A549 (cell line): ENCODE measurements around the gene GTF2IRD2.
"Not testable (repeated sequence)": the region's sequence is repeated elsewhere in the genome, so short reads cannot be mapped to it uniquely, and the experiment has no call there.

Experiments
- CTCF ChIP-seq: fragments of >200 bp; sonication (Bioruptor Twin); formaldehyde crosslinking; IDR thresholded peaks from 3 replicates; pipeline ENCODE4 v1.5.1; 2016
- EP300 ChIP-seq, 2 experiments: fragments of >200 bp; sonication (Bioruptor Twin); formaldehyde crosslinking; IDR thresholded peaks; 2 replicates in 1 of 2; 3 replicates in 1 of 2; pipeline ENCODE4 v1.6.1; 2016 to 2017
- HES2 ChIP-seq: fragments of >200 bp; sonication (Bioruptor Twin); formaldehyde crosslinking; IDR thresholded peaks from 2 replicates; pipeline ENCODE4 v1.6.1; 2016
- HOXA7 ChIP-seq: fragments of 250-450 bp; sonication (Bioruptor Pico); IDR thresholded peaks from 2 replicates; pipeline ENCODE4 v1.5.0; 2020; ENCODE audit warnings: mild to moderate bottlenecking, moderate library complexity
- NR3C1 ChIP-seq: fragments of >200 bp; sonication (Bioruptor Twin); formaldehyde crosslinking; IDR thresholded peaks from 3 replicates; pipeline ENCODE4 v1.6.1; 2017
- POLR2A ChIP-seq: IDR thresholded peaks from 2 replicates; pipeline ENCODE4 v1.6.1; 2012; ENCODE audit warnings: mild to moderate bottlenecking, low read length
- POLR2AphosphoS2 ChIP-seq: conservative IDR thresholded peaks from 2 replicates; pipeline ENCODE4 v1.6.1; 2012; ENCODE audit warnings: low read length, improper control_type of control experiment, inconsistent platforms
- RCOR1 ChIP-seq: fragments of 150-350 bp; IDR thresholded peaks from 2 replicates; pipeline ENCODE4 v1.6.1; 2014; ENCODE audit warnings: antibody characterized with exemption, low read length, low read depth
- TF ChIP-seq, protein P1 (sequence below): fragments of 200-600 bp; sonication (generic); IDR thresholded peaks from 2 replicates; pipeline ENCODE4 v1.6.1; 2016; ENCODE audit warnings: antibody characterized with exemption, mild to moderate bottlenecking, moderate library complexity
- TF ChIP-seq, protein P2 (sequence below): fragments of 250-450 bp; sonication (Bioruptor Pico); IDR thresholded peaks from 2 replicates; pipeline ENCODE4 v1.5.0; 2021; ENCODE audit warnings: mild to moderate bottlenecking, moderate library complexity, borderline replicate concordance

DNA sequence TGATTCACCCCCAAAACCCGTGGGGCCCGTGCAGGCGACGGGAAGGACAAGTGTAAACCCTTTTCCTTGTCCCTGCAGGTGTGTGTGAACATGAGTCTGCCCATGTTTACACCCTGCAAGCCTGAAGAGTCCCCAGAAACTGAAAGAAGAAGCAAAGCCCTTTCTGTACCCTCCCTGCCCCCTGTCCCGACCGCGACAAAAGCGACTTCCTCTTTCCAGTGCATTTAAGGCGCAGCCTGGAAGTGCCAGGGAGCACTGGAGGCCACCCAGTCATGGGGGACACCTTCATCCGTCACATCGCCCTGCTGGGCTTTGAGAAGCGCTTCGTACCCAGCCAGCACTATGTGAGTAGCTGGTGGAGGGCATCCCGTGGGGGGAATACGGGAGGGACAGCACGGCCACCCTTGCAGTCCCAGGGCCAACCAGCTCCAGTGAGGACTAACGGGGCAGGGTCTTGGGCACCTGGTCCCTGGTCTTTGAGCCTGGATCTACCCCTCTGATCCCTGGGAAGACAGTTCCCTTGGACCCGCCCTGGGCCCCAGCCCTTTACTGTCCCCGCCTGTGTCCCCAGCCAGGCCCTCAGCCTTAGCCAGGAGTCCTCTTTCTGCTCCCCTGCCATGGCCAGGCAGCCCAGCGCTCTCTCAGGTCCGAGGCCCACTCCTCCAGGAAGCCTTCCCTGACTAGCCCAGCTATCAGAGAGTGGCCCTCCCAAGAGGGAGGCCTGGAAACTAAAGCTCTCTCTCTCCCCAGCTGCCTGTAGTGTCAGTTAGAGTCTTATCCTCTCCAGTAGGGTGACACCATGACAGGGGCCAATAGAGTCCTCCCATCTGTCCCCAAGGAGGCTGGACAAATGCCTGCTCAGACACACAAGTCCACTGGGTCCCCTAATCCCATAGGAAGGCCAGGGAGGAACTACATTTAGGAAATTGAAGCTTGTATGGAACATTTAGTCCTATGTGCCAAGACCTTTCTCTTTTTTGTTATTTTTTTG lies 77.3 kb downstream of the GTF2IRD2 start, which contains the start of gene NCF1:
- TF ChIP-seq, protein P1, sequence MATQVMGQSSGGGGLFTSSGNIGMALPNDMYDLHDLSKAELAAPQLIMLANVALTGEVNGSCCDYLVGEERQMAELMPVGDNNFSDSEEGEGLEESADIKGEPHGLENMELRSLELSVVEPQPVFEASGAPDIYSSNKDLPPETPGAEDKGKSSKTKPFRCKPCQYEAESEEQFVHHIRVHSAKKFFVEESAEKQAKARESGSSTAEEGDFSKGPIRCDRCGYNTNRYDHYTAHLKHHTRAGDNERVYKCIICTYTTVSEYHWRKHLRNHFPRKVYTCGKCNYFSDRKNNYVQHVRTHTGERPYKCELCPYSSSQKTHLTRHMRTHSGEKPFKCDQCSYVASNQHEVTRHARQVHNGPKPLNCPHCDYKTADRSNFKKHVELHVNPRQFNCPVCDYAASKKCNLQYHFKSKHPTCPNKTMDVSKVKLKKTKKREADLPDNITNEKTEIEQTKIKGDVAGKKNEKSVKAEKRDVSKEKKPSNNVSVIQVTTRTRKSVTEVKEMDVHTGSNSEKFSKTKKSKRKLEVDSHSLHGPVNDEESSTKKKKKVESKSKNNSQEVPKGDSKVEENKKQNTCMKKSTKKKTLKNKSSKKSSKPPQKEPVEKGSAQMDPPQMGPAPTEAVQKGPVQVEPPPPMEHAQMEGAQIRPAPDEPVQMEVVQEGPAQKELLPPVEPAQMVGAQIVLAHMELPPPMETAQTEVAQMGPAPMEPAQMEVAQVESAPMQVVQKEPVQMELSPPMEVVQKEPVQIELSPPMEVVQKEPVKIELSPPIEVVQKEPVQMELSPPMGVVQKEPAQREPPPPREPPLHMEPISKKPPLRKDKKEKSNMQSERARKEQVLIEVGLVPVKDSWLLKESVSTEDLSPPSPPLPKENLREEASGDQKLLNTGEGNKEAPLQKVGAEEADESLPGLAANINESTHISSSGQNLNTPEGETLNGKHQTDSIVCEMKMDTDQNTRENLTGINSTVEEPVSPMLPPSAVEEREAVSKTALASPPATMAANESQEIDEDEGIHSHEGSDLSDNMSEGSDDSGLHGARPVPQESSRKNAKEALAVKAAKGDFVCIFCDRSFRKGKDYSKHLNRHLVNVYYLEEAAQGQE = not testable (repeated sequence)
- not testable (repeated sequence) for TF ChIP-seq CTCF; EP300 (IDR thresholded peaks at IDR 0.05); POLR2A; POLR2AphosphoS2; HES2; RCOR1; HOXA7 (CRISPR knock-in tag); NR3C1
- TF ChIP-seq, protein P2, sequence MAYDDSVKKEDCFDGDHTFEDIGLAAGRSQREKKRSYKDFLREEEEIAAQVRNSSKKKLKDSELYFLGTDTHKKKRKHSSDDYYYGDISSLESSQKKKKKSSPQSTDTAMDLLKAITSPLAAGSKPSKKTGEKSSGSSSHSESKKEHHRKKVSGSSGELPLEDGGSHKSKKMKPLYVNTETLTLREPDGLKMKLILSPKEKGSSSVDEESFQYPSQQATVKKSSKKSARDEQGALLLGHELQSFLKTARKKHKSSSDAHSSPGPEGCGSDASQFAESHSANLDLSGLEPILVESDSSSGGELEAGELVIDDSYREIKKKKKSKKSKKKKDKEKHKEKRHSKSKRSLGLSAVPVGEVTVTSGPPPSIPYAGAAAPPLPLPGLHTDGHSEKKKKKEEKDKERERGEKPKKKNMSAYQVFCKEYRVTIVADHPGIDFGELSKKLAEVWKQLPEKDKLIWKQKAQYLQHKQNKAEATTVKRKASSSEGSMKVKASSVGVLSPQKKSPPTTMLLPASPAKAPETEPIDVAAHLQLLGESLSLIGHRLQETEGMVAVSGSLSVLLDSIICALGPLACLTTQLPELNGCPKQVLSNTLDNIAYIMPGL (CRISPR knock-in tag) = not testable (repeated sequence)
